GM23338 (cell line): ENCODE results near the gene PI4K2A.

Experiments
- CREB1 ChIP-seq: fragments of 250-450 bp; sonication (Bioruptor Pico); IDR thresholded peaks from 2 replicates; pipeline ENCODE4 v1.5.0; 2020; ENCODE audit warnings: low read depth, mild to moderate bottlenecking, moderate library complexity
- CTCF ChIP-seq, 2 experiments: fragments of 200-600 bp in 1 of 2; sonication (generic) in 1 of 2; conservative IDR thresholded peaks; 2 replicates each; pipeline versions ENCODE4 v1.5.1 to v1.6.1; 2016 to 2017; ENCODE audit warnings: antibody characterized with exemption in 2 of 2, low read depth in 2 of 2, mild to moderate bottlenecking in 2 of 2, moderate library complexity in 1 of 2
- ETS1 ChIP-seq: IDR thresholded peaks from 2 replicates; pipeline ENCODE4 v1.6.1; 2016; ENCODE audit warnings: antibody characterized with exemption
- EZH2 ChIP-seq: fragments of 200-600 bp; sonication (generic); IDR thresholded peaks from one replicate; pipeline ENCODE4 v1.8.0; 2017; ENCODE audit warnings: antibody characterized with exemption, mild to moderate bottlenecking, low read depth; ENCODE audit not compliant: unreplicated experiment
- EZH2phosphoT487 ChIP-seq: fragments of 200-600 bp; sonication (generic); IDR thresholded peaks from one replicate; pipeline ENCODE4 v1.8.1; 2018; ENCODE audit warnings: antibody characterized with exemption; ENCODE audit not compliant: unreplicated experiment
- JUNB ChIP-seq: IDR thresholded peaks from one replicate; pipeline ENCODE4 v1.6.1; 2016; ENCODE audit warnings: antibody characterized with exemption; ENCODE audit not compliant: unreplicated experiment
- NANOG ChIP-seq: IDR thresholded peaks from 2 replicates; pipeline ENCODE4 v1.6.1; 2016; ENCODE audit warnings: antibody characterized with exemption, borderline replicate concordance
- POLR2AphosphoS5 ChIP-seq: IDR thresholded peaks from 2 replicates; pipeline ENCODE4 v1.6.1; 2016; ENCODE audit warnings: antibody characterized with exemption, low read depth
- REST ChIP-seq: IDR thresholded peaks from one replicate; pipeline ENCODE4 v1.6.1; 2018; ENCODE audit warnings: antibody characterized with exemption; ENCODE audit not compliant: unreplicated experiment
- STAT1 ChIP-seq: IDR thresholded peaks from one replicate; pipeline ENCODE4 v1.6.1; 2016; ENCODE audit warnings: antibody characterized with exemption; ENCODE audit not compliant: unreplicated experiment
- ZNF114 ChIP-seq: fragments of 250-450 bp; sonication (Bioruptor Pico); IDR thresholded peaks from 2 replicates; pipeline ENCODE4 v1.5.0; 2020; ENCODE audit warnings: mild to moderate bottlenecking, moderate library complexity
- ZNF331 ChIP-seq: fragments of 250-450 bp; sonication (Bioruptor Pico); IDR thresholded peaks from 2 replicates; pipeline ENCODE4 v1.5.0; 2020; ENCODE audit warnings: low read depth, mild to moderate bottlenecking, moderate library complexity
- ZNF462 ChIP-seq: fragments of 250-450 bp; sonication (Bioruptor Pico); IDR thresholded peaks from 2 replicates; pipeline ENCODE4 v1.5.0; 2020; ENCODE audit warnings: mild to moderate bottlenecking, moderate library complexity

- TF ChIP-seq CTCF (conservative IDR thresholded peaks at IDR 0.05; ENCODE audit: low read depth in 2 of 2) (no peak), EZH2 (no peak), ZNF331 (CRISPR knock-in tag) (no peak), POLR2AphosphoS5 (no peak), REST (no peak), EZH2phosphoT487 (no peak), STAT1 (no peak), ZNF114 (CRISPR knock-in tag) (no peak), CREB1 (CRISPR knock-in tag) (no peak), JUNB (no peak), ZNF462 (CRISPR knock-in tag) (no peak), ETS1 (no peak), NANOG (no peak)
These were observed 71.4 kb downstream of the PI4K2A start for GRCh38 chr10:97711640-97712572.
